H54 (cell line): Measurements from ENCODE around the gene ACP7.
A peak's percentile ranks its signal among the peaks of the same experiment; 100 is the strongest.

Source experiments
- DNase-seq: peaks from one replicate; pipeline ENCODE4 v3.0.0; 2011; ENCODE audit warnings: low spot score, mixed read lengths; ENCODE audit not compliant: insufficient read length
- FAIRE-seq: peaks from 3 replicates; lab custom pipeline; 2011; peaks lifted over from hg19 to GRCh38; lab: Jason Lieb, UNC
- POLR2A ChIP-seq: IDR thresholded peaks from 2 replicates; pipeline ENCODE4 v1.6.1; 2011; ENCODE audit warnings: low read depth, mild to moderate bottlenecking, low read length

Gene ACP7

GRCh38 chr19:39146686-39147450 lies 62.7 kb downstream of the ACP7 start:
- DNase-seq (no peak), FAIRE-seq (no peak)
- TF ChIP-seq POLR2A = no peak

GRCh38 chr19:39147480-39147879 lies 63.3 kb downstream of the ACP7 start:
- TF ChIP-seq POLR2A = no peak
- FAIRE-seq = no peak
- DNase-seq = no peak

GRCh38 chr19:39148939-39149529 lies 64.9 kb downstream of the ACP7 start:
- no peak for FAIRE-seq

GRCh38 chr19:39150235-39150634 lies 66.1 kb downstream of the ACP7 start:
- DNase-seq = no peak
- no peak for FAIRE-seq
- no peak for TF ChIP-seq POLR2A

More at GRCh38 chr19:39148939-39149529, 64.9 kb downstream of the ACP7 start:
- DNase-seq = no peak
- TF ChIP-seq POLR2A = no peak

- TF ChIP-seq POLR2A = no peak
- no peak for FAIRE-seq
These were observed 66.8 kb downstream of the ACP7 start for GRCh38 chr19:39150807-39151600.

GRCh38 chr19:39152066-39152465 lies 67.9 kb downstream of the ACP7 start:
- no peak for FAIRE-seq
- no peak for DNase-seq
- TF ChIP-seq POLR2A = no peak

More at GRCh38 chr19:39150807-39151600, 66.8 kb downstream of the ACP7 start:
- DNase-seq = no peak

GRCh38 chr19:39154100-39154628 lies 70.0 kb downstream of the ACP7 start:
- no peak for TF ChIP-seq POLR2A
- no peak for FAIRE-seq
- no peak for DNase-seq

- no peak for DNase-seq
- no peak for TF ChIP-seq POLR2A
These were observed 70.5 kb downstream of the ACP7 start for GRCh38 chr19:39154629-39155100.

GRCh38 chr19:39155114-39155700 lies 71.0 kb downstream of the ACP7 start:
- FAIRE-seq (no peak), DNase-seq (no peak)
- TF ChIP-seq POLR2A = no peak

More at GRCh38 chr19:39154629-39155100, 70.5 kb downstream of the ACP7 start:
- FAIRE-seq = no peak

- FAIRE-seq (no peak), DNase-seq (no peak)
- no peak for TF ChIP-seq POLR2A
These were observed 71.6 kb downstream of the ACP7 start for GRCh38 chr19:39155741-39156140.

DNA sequence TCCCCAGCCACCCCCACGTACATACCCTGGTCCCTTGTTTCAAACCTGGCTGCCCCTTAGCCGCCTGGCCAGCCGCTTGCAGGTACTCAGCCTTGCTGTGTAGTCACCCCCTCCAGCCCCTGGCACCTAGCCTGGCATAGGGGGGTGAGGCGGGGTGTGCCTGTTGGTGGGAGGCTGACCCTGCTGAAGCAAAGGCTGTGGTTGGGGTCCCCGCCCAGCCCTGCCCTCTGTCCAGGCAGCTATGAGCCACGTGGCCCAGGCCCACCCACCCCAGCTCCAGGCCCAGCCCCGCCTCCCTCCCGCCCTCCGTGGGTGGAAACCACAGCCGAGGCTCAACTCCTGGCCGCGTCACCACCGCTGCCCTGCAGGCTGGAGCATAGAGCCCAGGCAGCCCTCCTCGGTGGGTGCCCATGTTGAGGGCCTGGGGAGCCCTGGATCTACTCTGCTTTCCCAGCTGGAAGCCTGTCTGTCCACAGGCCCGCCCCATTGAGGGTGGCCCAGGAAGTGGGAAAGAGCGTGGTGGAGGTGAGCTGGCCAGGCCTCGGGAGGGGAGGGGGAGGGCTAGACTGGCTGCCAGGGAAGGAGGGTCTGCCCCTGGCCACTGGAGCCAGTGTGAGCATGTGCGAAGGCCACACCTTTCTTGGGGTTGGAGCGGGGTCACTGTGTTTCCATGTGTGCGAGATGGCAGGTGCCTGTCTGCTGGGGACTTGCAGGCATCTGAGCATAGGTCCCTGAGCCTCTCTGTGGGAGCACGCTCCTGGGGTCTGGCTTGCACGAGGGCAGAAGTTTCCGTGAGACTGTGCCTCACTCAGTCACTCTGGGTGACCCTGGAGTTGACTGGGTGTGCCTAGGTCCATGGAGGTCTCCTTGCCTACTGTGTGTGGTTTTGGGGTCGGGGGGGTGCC lies 72.4 kb downstream of the ACP7 start:
- DNase-seq = peak; percentile 41
- no peak for TF ChIP-seq POLR2A
- FAIRE-seq = no peak

- DNase-seq = no peak
- no peak for TF ChIP-seq POLR2A
- no peak for FAIRE-seq
These were observed 73.3 kb downstream of the ACP7 start for GRCh38 chr19:39157275-39157996.
